Epithelial cell of esophagus (primary cell): ENCODE results near the gene RPL26.
"Not testable (repeated sequence)": the region's sequence is repeated elsewhere in the genome, so short reads cannot be mapped to it uniquely, and the experiment has no call there.

Source experiments
- DNase-seq: peaks from one replicate; pipeline ENCODE4 v3.0.0; 2010; ENCODE audit warnings: low read depth
- H3K4me3 ChIP-seq: 2 replicates; pipeline ENCODE4 v1.5.1; 2011; ENCODE audit warnings: mild to moderate bottlenecking, low read length, control low read depth
- CTCF ChIP-seq: IDR thresholded peaks from 2 replicates; pipeline ENCODE4 v1.5.1; 2011; ENCODE audit warnings: low read depth, mild to moderate bottlenecking, low read length, control low read depth, inconsistent platforms; ENCODE audit not compliant: insufficient read depth; ENCODE audit errors: missing control alignments

The RPL26 gene

GRCh38 chr17:8357910-8358309 is 25.1 kb downstream of the RPL26 start:
- DNase-seq, result no peak
- no peak overlapping the region for H3K4me3 ChIP-seq
- no peak for TF ChIP-seq CTCF

GRCh38 chr17:8354236-8354635 is 28.8 kb downstream of the RPL26 start:
- no peak overlapping the region for H3K4me3 ChIP-seq
- no peak for TF ChIP-seq CTCF
- no peak for DNase-seq

- DNase-seq, result no peak
- TF ChIP-seq CTCF, result no peak
Observed at GRCh38 chr17:8353736-8354135, 29.3 kb downstream of the RPL26 start.

GRCh38 chr17:8350339-8350738 is 32.7 kb downstream of the RPL26 start:
- no peak for TF ChIP-seq CTCF
- no peak for DNase-seq

More at GRCh38 chr17:8353736-8354135, 29.3 kb downstream of the RPL26 start:
- H3K4me3 ChIP-seq, result no peak overlapping the region

GRCh38 chr17:8347001-8347400 is 36.0 kb downstream of the RPL26 start:
- not testable (repeated sequence) for DNase-seq, H3K4me3 ChIP-seq

More at GRCh38 chr17:8350339-8350738, 32.7 kb downstream of the RPL26 start:
- no peak overlapping the region for H3K4me3 ChIP-seq

GRCh38 chr17:8345951-8346665 is 36.9 kb downstream of the RPL26 start:
- peak; percentile 68 for DNase-seq
- no peak for TF ChIP-seq CTCF
- no peak overlapping the region for H3K4me3 ChIP-seq

GRCh38 chr17:8345052-8345690 is 37.8 kb downstream of the RPL26 start:
- H3K4me3 ChIP-seq, result no peak overlapping the region
- no peak for TF ChIP-seq CTCF
- DNase-seq, result no peak
